AG20443 (cell line): ENCODE measurements around the gene OR2H2.

Source experiments
- DNase-seq: peaks from one replicate; pipeline ENCODE4 v3.0.0; 2012; ENCODE audit warnings: low spot score, mixed read lengths

OR2H2 gene

GRCh38 chr6:29591677-29592076, 6.8 kb downstream of the OR2H2 start:
- no peak for DNase-seq

- no peak for DNase-seq
Measured at GRCh38 chr6:29593199-29593855, 8.4 kb downstream of the OR2H2 start.

DNA sequence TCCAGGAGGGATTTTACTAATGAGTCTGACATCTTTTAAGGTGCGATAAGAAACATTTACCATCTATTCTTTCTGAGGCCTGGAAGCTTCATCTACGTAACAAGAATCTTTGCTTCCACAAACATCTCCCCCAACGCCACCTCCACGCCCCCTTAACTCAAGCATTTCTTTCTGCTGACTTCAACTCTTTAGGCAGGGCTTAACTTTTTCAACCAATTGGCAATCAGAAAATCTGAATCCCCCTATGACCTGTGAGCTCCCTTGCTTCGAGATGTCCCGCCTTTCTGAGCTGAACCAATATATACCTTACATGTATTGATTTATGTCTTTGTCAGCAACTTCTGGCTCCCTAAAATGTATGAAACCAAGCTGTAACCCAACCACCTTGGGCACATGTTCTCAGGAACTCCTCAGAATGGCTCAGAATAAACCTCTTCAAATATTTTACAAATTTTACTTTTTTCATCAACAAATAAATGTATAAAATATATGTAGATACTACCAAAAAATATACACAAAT, 11.5 kb downstream of the OR2H2 start:
- no peak for DNase-seq

DNA sequence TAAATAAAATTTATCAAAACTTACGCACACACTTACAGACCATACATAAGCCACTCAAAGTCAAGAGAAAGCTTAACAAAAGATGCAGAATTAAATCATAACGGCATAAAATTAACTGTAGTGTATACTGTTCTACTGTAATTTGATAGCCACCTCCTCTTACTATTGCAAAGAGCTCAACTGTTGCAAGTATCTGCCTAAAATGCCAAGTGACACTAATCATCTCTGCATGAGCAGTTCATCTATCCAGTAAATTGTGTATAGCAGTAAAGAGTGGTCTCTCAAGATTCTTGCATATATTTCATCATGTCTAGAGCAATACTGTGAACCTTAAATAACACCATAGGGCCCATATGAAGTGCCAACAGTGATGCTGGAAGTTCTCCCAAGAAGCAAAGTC, 12.3 kb downstream of the OR2H2 start:
- no peak for DNase-seq

GRCh38 chr6:29598172-29598747, 13.3 kb downstream of the OR2H2 start:
- no peak for DNase-seq

DNA sequence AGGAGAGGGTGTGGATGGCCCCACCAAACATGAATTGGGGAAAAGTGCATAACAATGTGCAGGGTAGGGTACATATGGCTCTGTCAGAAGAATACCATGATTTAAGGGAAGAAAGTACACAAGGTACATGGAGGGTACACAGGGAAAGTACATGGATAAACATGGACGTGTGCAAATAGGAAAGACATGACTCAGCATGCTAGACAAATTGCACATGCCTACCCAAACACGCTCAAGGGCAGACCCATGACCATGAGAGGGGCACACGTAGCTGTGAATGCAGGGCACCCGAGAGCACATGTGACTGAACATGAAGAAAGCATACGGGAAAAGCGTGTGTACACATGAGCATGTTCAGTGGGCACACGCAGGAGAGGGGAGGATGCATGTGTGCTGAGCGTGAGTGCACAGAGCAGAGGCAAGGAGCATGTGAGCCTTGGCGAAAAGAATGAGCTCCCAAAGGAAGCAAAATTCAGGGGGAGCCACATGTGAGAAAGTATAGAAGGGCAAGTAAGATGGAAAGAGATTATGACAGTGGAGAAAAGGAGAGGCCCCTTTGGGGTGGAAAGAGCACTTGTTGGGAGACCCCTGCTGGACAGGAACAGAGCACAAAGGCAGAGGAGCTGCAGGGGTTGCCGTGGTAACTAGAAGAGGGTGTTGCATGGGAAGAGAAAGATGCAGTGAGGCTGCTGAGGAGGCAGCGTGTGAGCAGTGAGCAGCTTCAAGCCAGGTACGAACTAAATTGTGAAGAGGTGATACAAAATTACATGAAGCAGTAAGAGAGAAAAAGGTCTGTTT, 17.8 kb downstream of the OR2H2 start:
- DNase-seq = peak; percentile 26

GRCh38 chr6:29603456-29603855, 18.5 kb downstream of the OR2H2 start:
- no peak for DNase-seq

DNA sequence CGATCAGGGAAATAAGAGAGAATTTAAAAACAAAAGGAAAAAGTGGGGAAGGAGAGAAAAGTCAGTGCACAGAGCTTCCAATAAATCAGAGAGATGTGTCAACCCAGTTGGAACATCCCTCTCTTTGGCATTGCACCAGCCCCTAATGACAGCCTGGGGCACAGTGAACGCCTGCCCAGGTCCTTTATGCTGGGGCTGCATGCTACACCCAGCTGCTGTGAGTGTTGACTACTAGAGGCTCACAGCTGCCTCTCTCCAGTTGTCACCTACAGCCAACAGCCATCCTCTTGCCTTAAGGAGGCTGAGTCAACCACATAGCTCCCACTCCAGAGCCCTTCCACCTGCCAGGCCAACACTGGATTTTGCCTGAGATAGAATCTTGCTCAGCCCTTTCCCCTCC, 19.0 kb downstream of the OR2H2 start:
- no peak for DNase-seq

GRCh38 chr6:29608131-29608530, 23.2 kb downstream of the OR2H2 start:
- DNase-seq = no peak

DNA sequence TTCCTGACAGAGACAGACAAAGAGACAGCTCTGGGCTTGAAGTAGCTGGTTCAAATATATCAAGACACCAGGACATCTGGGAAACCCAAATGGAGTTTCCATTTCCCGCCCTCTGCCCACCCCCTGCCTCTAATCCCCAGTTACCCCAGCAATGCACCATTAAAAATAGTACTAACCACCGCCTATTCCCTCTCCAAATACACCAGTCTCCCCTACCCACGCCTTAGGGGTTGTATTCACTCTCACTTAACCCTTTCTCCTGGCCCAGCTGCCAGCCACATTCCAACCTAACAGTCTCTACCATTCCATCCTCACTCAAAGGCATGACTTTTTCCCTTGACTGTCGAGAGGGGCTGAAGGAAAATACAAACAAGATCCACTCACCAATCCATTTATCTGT, 25.6 kb downstream of the OR2H2 start:
- no peak for DNase-seq

DNA sequence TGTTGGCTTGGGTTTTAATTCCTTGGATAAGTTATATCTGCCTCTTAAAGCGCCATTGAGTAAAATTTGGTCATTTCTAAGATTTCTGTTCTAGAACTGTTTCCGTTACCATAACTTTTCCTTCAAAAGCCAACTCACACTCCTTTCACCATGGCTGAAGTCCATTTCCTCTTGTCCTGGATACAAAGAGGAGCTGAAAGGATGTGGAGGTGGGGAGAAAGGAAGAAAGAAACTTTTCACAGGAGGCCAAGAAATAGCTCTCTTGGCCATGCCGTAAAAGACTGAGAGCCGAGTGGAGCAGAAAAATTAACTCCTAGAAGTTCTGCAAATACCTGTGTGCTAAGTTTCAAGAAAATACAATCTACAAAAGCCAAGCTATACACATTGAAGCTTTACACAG, 26.5 kb downstream of the OR2H2 start:
- DNase-seq = no peak

- DNase-seq = no peak
Measured at GRCh38 chr6:29617782-29618554, 33.0 kb downstream of the OR2H2 start.

GRCh38 chr6:29619578-29620160, 34.7 kb downstream of the OR2H2 start:
- DNase-seq = no peak

DNA sequence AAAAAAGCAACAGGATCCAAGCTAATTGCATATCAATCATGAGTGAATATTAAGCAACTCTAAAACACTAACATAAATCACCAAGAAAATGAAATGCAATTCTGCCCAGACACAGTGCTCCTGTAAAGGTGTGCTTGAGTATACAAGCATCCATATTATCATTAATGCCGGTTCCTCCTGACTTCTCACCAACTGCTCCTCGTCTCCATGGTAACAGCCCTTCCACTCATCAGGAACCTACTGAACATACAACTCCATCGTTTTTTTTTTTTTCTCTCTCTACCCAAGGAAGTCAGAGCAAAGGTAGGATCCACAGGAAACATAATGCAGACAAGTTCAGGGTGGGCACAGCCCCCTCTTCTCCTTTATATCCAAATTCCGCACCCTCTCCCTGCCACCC, 35.7 kb downstream of the OR2H2 start:
- DNase-seq = no peak

DNA sequence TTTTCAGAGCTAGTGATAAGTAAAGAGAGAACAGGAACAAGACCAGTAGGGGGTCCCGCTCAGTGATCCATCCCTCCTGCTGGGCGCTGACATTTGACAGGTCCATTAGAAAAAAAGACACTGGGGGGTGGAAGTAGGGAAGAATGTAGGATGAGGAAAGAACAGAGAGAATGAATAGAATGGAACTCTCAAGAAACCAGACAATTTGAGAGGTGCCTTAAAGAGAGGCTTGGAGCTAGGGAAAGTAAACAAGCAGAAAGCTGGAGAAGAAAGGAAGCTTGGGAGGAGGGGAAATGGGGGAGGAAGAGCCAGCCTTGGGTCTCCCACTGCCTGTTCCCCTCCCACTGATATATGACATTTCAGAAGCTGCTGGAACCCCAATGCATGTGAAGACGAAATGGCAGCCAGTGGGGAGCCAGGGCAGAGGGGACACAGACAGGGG, 39.6 kb downstream of the OR2H2 start:
- no peak for DNase-seq

DNA sequence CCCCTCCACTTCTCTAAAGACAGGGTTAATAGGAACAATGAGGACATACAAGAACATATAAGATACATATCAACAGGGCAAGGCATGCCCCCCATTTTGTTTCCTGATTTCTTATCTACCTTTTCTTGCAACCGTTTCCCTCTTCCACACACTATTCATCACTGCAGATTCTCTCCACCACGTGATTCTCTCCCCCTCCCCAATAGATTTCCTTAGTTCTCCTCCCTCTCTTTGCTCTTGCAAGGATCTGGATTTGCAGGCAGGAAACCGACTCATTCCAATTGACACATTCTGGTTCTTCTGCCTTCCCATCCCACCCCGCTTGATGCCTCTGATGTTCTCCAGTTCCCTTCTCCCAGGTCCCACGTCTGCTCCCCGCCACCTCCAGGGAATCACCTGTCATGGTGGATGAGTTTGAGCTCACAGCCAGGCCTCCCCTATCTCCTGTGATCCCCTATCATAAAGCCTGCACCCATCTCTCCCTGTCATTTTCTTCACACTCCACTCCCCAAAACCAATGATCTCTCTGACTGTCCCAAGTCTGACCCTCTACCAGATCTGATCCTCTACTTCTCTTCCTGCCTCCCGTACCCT, 40.5 kb downstream of the OR2H2 start:
- no peak for DNase-seq

DNA sequence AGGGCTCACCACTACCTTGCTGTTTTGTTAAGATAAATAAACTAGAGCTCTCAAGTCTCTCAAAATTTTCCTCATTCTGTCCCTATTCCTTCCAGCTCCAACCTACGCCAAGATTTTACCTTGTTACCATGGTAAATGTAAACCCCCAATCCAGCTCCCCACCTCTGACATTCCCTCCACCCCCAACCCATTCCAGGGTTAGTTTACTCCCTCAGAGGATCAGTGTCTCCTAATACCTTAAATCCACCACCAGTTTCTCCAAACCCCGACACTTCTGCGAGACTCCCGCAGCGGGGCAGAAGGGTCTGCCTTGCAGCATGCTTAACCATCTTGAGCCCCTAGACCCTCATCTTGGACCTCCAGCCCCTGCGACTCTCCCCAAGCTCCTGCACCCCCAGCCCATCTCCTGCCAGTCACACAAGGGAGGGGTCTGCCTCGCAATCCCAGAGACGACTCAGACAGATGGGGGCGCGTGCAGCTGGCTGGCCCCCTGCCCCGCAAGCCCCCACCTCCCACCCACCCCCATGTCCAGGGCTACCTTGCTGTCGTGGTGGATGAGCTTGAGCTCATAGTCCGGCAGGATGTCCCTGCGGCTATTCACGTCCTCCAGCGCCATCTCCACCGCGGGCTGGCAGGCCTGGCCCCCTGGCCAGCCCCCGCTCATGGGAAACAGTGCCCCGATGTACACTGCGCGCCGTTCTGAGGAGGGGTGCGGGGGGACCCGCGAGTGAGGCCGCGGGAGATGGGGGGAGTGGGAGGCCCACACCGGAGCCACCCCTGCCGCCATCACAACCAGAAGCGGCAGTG, 42.2 kb downstream of the OR2H2 start:
- DNase-seq = no peak

DNA sequence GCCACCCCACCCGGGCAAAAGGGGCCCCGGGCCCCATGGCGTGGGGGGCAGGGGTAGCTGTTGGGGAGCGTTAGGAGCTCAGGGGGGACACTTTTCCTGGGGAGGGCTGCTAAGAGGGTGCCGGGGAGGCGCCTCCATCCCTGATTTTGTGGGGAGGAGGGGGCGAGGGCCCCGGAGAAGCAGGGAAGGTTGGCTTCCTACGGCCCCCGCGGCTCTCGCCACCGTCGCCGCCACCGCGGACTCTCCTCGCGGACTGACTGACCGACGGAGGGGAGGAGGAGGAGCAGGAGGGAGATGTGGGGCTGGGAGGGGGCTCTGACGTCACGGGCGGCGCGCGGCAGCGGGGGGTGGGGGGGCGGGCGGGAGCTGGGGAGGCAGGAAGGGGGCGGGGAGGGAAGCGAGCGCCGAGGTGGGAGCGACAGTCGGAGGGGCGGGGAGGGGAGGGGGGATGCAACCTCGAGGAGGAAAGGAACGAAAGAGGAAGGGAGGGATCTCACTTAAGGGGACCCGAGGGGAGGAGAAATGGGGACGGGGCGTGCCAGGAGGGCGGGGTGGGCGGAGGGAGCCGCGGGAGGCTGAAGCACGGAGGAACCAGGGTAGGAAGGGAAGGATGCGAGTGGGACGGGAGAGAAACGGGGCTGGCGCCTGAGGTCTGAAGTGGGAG, 43.0 kb downstream of the OR2H2 start:
- peak; percentile 91 for DNase-seq

DNA sequence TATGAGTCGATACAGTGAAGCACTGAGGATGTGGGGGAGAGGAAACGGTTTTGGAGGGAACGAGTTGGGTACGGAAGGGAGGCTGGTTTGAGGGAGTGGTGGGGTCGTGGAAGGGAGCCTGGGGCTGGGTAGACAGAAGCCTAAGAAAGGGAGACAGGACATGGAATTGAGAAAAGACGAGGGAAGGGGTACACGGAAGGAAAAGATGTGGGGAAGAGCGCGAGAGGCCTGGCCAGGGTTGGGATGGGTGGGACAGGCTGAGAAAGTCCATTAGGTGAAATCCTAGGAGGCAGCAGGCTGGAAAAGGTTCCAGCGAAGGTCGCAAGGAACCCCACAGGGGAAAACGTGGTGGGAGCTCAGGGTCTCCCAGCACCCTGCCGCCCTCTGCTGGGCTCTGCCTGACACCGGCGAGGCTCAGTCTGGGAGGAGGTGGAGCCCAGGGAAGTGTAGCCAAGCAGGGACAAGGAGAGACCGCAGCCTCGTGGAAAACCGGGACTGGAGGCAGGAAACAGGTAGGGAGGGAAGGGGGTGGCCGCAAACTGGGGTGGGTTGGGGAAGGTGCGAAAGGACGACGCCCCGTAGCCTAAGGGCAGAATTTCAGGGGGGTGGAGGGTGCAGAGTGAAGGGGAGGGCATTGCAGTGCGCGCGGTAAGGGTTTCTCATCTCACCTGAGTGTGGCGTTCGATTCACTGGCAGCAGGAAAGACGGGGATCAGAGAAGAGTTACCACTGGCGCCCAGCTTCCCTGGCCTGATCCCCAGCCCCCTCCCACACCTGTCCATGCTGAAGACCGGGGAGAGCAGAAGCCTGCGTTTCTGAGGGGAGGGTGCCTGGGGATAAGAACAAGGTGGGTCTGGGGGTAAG, 43.7 kb downstream of the OR2H2 start:
- DNase-seq = peak; percentile 89
